ENCODE measurements around the gene NR1D1. TPM values are rescaled to one million over a fixed set of nuclear protein-coding genes. Genes with fewer than 3 reads are reported as not detected.

The NR1D1 gene
- total RNA-seq, 1 donor from 2014 or later: 2.6 TPM

- H3K4me3 Mint-ChIP-seq (ENCODE audit: unreplicated experiment): no peak overlapping the region
- no peak for TF ChIP-seq CTCF (IDR thresholded peaks at IDR 0.05; ENCODE audit: unreplicated experiment)
- peaks cover 37% of the 10 kb centered on the region for H3K4me1 Mint-ChIP-seq (ENCODE audit: unreplicated experiment)
- H3K27me3 Mint-ChIP-seq (ENCODE audit: unreplicated experiment): peaks cover 10% of the 10 kb centered on the region
- no peak for DNase-seq (ENCODE audit: low spot score)
- H3K27ac Mint-ChIP-seq (ENCODE audit: unreplicated experiment): no peak overlapping the region
- no peaks in the 10 kb centered on the region for H3K9me3 Mint-ChIP-seq (ENCODE audit: unreplicated experiment)
- H3K36me3 Mint-ChIP-seq (ENCODE audit: low read depth, unreplicated experiment): no peaks in the 10 kb centered on the region
Observed at GRCh38 chr17:40115101-40115436, 14.7 kb upstream of the NR1D1 start.

- H3K4me1 Mint-ChIP-seq (ENCODE audit: unreplicated experiment): peaks cover 47% of the 10 kb centered on the region
- no peak for TF ChIP-seq CTCF (IDR thresholded peaks at IDR 0.05; ENCODE audit: unreplicated experiment)
- H3K27me3 Mint-ChIP-seq (ENCODE audit: unreplicated experiment): peaks cover 13% of the 10 kb centered on the region
- peak overlapping the region; percentile 97 for H3K27ac Mint-ChIP-seq (ENCODE audit: unreplicated experiment)
- H3K9me3 Mint-ChIP-seq (ENCODE audit: unreplicated experiment): no peaks in the 10 kb centered on the region
- no peak for DNase-seq (ENCODE audit: low spot score)
- H3K4me3 Mint-ChIP-seq (ENCODE audit: unreplicated experiment): peak overlapping the region; percentile 52
- no peaks in the 10 kb centered on the region for H3K36me3 Mint-ChIP-seq (ENCODE audit: low read depth, unreplicated experiment)
Observed at GRCh38 chr17:40113907-40114245, 13.5 kb upstream of the NR1D1 start.

- H3K36me3 Mint-ChIP-seq (ENCODE audit: low read depth, unreplicated experiment): no peaks in the 10 kb centered on the region
- H3K4me1 Mint-ChIP-seq (ENCODE audit: unreplicated experiment): peaks cover 50% of the 10 kb centered on the region
- peak overlapping the region; percentile 97 for H3K27ac Mint-ChIP-seq (ENCODE audit: unreplicated experiment)
- peak; percentile 91 for DNase-seq (ENCODE audit: low spot score)
- H3K9me3 Mint-ChIP-seq (ENCODE audit: unreplicated experiment): no peaks in the 10 kb centered on the region
- TF ChIP-seq CTCF (IDR thresholded peaks at IDR 0.05; ENCODE audit: unreplicated experiment): peak; percentile 72
- H3K4me3 Mint-ChIP-seq (ENCODE audit: unreplicated experiment): peak overlapping the region; percentile 92
- H3K27me3 Mint-ChIP-seq (ENCODE audit: unreplicated experiment): peaks cover 13% of the 10 kb centered on the region
Observed at GRCh38 chr17:40113110-40113906, 12.9 kb upstream of the NR1D1 start.

- no peaks in the 10 kb centered on the region for H3K9me3 Mint-ChIP-seq (ENCODE audit: unreplicated experiment)
Observed at GRCh38 chr17:40112718-40113109, 12.3 kb upstream of the NR1D1 start.

More at GRCh38 chr17:40112718-40113109, 12.3 kb upstream of the NR1D1 start:
- Mint-ChIP-seq H3K36me3 (ENCODE audit: low read depth, unreplicated experiment) (no peaks in the 10 kb centered on the region), H3K4me3 (ENCODE audit: unreplicated experiment) (peak overlapping the region; percentile 84), H3K27me3 (ENCODE audit: unreplicated experiment) (peaks cover 15% of the 10 kb centered on the region), H3K4me1 (ENCODE audit: unreplicated experiment) (peaks cover 55% of the 10 kb centered on the region), H3K27ac (ENCODE audit: unreplicated experiment) (peak overlapping the region; percentile 97)
- DNase-seq (ENCODE audit: low spot score): no peak
- no peak for TF ChIP-seq CTCF (IDR thresholded peaks at IDR 0.05; ENCODE audit: unreplicated experiment)
